AG04449 (cell line): ENCODE data around the gene SOBP.

Source experiments
- CTCF ChIA-PET: fragments of 350-600 bp; formaldehyde crosslinking; extraction: SDS; loops from one replicate; lab custom pipeline; 2021; ENCODE audit warnings: antibody characterized with exemption; lab: Yijun Ruan, JAX
- POLR2A ChIA-PET: fragments of 400-600, 350-600 bp; formaldehyde crosslinking; extraction: SDS; loops from one replicate; lab custom pipeline; 2020; ENCODE audit warnings: antibody characterized with exemption, inconsistent platforms; lab: Yijun Ruan, JAX
- DNase-seq: peaks from one replicate; pipeline ENCODE4 v3.0.0-alpha.2; 2010; ENCODE audit warnings: low read depth, low spot score
- H3K4me3 ChIP-seq: 2 replicates; pipeline ENCODE4 v1.5.1; 2011; ENCODE audit warnings: low read depth, mild to moderate bottlenecking, control low read depth, low read length
- CTCF ChIP-seq: IDR thresholded peaks from one replicate; pipeline ENCODE4 v1.5.1; 2011; ENCODE audit warnings: mild to moderate bottlenecking, moderate library complexity, low read length, control low read depth, inconsistent platforms; ENCODE audit not compliant: insufficient read depth; ENCODE audit errors: missing control alignments

Gene SOBP

GRCh38 chr6:107657755-107658461 lies 168.0 kb downstream of the SOBP start:
- no peak overlapping the region for H3K4me3 ChIP-seq
- POLR2A ChIA-PET, result no interaction called here
- no peak for TF ChIP-seq CTCF
- DNase-seq, result no peak
- CTCF ChIA-PET, result interaction anchor here (1.7 kb wide), 1 partner anchor 190 kb away, joined by 8 read pairs; no protein-coding TSS in a partner anchor

GRCh38 chr6:107658920-107659865 lies 169.3 kb downstream of the SOBP start:
- no peak overlapping the region for H3K4me3 ChIP-seq
- no peak for TF ChIP-seq CTCF
- CTCF ChIA-PET, result no interaction called here
- POLR2A ChIA-PET, result no interaction called here
- no peak for DNase-seq

GRCh38 chr6:107660839-107661238 lies 170.9 kb downstream of the SOBP start:
- ChIA-PET POLR2A (no interaction called here), CTCF (no interaction called here)
- H3K4me3 ChIP-seq, result no peak overlapping the region
- no peak for TF ChIP-seq CTCF
- DNase-seq, result no peak

GRCh38 chr6:107661291-107661690 lies 171.4 kb downstream of the SOBP start:
- ChIA-PET CTCF (no interaction called here), POLR2A (interaction anchor here (0.6 kb wide), 1 partner anchor 17 kb away, joined by 3 read pairs; no protein-coding TSS in a partner anchor)
- no peak for DNase-seq

GRCh38 chr6:107662333-107662732 lies 172.4 kb downstream of the SOBP start:
- POLR2A ChIA-PET, result no interaction called here
- TF ChIP-seq CTCF, result no peak
- no peak for DNase-seq
- no peak overlapping the region for H3K4me3 ChIP-seq
- CTCF ChIA-PET, result no interaction called here

More at GRCh38 chr6:107661291-107661690, 171.4 kb downstream of the SOBP start:
- TF ChIP-seq CTCF, result no peak
- no peak overlapping the region for H3K4me3 ChIP-seq

GRCh38 chr6:107663308-107663707 lies 173.4 kb downstream of the SOBP start:
- CTCF ChIA-PET, result no interaction called here
- DNase-seq, result no peak
- POLR2A ChIA-PET, result no interaction called here
- no peak for TF ChIP-seq CTCF
- no peak overlapping the region for H3K4me3 ChIP-seq
